GM21576 (cell line): ENCODE data around the gene SLC25A11.

Experiments used
- ATAC-seq: cut with Tn5 transposase; IDR thresholded peaks from one replicate; pipeline ENCODE4 v1.9.1; 2021; ENCODE audit warnings: mild to moderate bottlenecking, moderate library complexity; ENCODE audit not compliant: unreplicated experiment

The SLC25A11 gene

DNA sequence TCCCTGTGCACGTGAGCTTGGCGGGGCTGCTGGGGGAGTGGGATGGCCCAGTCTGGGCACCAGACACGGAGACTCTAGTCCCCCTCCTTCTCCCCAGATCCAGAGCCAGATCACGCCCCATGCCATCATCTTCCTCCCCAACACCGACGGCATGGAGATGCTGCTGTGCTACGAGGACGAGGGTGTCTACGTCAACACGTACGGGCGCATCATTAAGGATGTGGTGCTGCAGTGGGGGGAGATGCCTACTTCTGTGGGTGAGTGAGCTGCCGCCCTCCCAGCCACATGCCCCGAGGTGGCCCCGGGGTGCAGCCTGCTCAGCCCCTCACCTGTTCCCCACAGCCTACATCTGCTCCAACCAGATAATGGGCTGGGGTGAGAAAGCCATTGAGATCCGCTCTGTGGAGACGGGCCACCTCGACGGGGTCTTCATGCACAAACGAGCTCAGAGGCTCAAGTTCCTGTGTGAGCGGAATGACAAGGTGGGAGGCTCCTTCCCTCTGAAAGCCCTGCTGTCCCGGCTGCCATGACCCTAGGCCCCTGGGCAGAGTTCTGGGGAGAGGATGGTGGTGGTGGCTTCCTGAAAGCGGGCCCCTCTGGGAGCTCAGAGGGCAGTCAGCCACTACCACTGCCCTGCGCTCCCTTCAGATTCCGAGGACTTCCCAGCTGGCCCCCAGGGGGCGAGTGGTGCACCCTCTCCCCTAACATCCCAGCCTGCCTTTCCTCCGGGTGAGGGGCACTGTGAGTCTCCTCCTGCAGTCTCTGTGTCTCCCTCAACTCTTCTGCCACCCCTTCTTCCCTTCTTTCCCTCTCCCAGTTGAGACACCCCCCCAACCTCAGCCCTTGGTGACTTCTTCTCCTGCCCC is 43.3 kb downstream of the SLC25A11 start:
- ATAC-seq: no peak

GRCh38 chr17:4895657-4896331 is 44.1 kb downstream of the SLC25A11 start:
- no peak for ATAC-seq

- ATAC-seq: no peak
Observed at GRCh38 chr17:4895121-4895520, 44.7 kb downstream of the SLC25A11 start.

- no peak for ATAC-seq
Observed at GRCh38 chr17:4893721-4894560, 45.9 kb downstream of the SLC25A11 start.

DNA sequence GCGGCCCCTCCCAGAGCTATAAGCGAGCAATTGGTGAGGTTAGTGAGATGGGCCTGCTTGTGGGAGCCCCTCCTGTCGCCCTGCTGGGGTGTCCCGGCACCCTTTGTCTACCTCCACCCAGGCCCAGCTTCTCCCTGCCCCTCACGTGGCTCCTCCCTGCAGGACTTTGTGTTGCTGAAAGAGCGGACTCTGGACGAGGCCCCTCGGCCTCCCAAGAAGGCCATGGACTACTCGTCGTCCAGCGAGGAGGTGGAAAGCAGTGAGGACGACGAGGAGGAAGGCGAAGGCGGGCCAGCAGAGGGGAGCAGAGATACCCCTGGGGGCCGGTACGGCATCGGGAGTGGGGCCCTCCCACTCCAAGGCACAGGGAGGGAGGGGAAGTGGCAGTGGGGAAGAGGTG is 46.6 kb downstream of the SLC25A11 start:
- no peak for ATAC-seq

DNA sequence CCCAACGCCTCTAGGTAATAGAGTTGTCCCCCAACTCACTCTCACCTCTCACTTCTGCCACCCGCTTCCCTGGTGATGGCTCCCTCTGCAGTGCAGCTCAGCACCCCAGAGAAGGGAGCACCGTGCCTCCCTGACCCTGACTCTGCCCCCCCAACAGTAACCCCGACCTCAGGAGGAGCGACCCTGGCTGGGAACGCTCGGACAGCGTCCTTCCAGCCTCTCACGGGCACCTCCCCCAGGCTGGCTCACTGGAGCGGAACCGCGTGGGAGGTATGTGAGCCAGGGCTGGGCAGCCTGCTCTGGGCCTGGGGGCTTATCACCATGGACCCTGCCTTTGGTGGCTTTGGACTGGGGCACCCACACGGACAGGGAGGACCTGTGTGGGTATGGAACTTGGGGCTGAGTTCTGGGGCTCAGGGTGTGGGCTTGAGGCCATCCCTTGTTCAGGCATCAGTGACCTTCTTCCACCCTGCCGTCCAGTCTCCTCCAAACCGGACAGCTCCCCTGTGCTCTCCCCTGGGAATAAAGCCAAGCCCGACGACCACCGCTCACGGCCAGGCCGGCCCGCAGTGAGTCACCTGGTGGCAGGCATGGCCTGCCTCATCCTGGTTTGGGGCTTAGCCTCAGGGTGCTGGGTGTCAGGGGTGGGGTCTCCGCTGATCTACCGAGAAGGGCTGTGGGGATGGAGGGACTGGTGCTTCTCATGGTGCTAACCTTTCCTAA is 47.2 kb downstream of the SLC25A11 start:
- ATAC-seq: no peak

DNA sequence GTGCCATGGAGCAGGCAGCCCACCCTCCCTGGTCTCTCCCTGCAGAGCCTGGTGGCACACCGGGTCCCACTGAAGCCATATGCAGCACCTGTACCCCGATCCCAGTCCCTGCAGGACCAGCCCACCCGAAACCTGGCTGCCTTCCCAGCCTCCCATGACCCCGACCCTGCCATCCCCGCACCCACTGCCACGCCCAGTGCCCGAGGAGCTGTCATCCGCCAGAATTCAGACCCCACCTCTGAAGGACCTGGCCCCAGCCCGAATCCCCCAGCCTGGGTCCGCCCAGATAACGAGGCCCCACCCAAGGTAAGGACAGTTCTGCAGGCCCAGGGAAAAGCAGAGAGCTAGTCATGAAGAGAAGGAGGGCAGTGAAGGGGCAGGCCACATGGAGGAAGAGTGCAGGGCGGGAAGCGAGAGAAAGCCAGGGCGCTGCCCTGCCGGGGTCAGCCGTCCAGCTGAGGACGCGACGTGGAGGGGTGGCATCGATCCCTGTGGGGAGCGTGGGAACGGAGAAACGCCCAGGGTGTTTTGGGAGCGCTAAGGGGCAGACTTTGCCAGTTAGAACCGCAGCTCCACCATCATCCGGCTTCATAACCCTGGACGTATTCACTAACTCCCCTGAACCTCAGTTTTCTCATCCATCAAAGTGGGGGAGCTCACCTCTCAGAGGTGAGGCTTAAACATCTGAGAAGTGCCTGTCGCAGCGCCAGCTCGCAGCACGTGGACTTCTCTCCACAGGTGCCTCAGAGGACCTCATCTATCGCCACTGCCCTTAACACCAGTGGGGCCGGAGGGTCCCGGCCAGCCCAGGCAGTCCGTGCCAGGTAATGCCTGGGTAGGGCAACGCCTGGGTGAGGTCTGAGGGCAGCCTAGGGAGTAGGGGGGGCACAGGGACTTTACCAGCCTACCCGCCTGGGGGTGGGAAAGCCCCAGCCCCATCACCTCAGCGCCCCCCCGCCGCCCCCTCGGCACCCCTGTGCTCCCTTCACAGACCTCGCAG is 48.1 kb downstream of the SLC25A11 start:
- no peak for ATAC-seq

- ATAC-seq: no peak
Observed at GRCh38 chr17:4887581-4887980, 52.3 kb downstream of the SLC25A11 start.
